GM13976 (cell line): ENCODE data around the gene KCNQ1.

Experiments
- DNase-seq: peaks from one replicate; pipeline ENCODE4 v3.0.0; 2012; ENCODE audit warnings: low spot score
- CTCF ChIP-seq: IDR thresholded peaks from 2 replicates; pipeline ENCODE4 v1.5.1; 2012; ENCODE audit warnings: borderline replicate concordance, mild to moderate bottlenecking; ENCODE audit not compliant: insufficient read depth; ENCODE audit errors: extremely low read depth, missing control alignments, control extremely low read depth
- in situ Hi-C: fragments of 300-500 bp; cut with MboI; formaldehyde crosslinking; loops from one replicate; pipeline ENCODE4 v1.12.0; 2022; ENCODE audit warnings: low sequenced_read_pairs, mixed read lengths, inconsistent platforms; ENCODE audit not compliant: unreplicated experiment

The KCNQ1 gene

DNA sequence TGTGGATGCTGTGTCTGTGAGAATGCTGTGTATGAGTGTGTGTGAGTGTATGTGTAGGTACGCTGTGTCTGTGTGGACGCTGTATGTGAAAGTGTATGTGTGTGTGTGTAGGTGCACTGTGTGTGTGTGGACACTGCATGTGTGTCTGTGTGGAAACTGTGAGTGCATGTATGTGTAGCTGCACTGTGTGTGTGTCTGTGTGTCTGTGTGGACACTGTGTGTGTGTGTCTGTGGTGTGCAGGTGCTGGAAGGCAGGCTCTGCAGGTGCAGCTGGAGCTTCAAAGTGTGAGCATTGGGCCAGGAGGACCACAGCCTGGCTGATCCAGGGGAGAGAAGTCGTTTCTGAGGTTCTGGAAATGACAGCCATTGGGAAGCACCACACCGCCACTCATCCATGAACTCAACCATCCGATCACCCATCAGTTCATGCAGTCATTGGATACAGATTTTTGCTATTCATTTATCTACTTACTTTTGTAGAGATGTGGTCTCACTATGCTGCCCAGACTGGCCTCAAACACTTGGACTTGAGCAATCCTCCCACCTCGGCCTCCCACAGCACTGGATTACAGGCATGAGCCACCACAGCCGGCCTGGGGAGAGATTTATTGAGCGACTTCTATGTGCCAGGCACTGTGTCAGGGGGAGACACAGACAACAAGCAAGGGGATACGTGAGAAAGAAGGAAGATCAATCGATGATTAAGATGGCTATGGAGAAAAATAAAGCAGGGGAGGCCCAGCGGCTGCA is 10.1 kb upstream of the KCNQ1 start:
- no peak for DNase-seq
- no peak for TF ChIP-seq CTCF
- in situ Hi-C loops: loop anchor here (5.0 to 10.0 kb wide), 2 partner anchors 98 to 440 kb away; no protein-coding TSS in a partner anchor

GRCh38 chr11:2435288-2436012 is 9.4 kb upstream of the KCNQ1 start:
- no peak for TF ChIP-seq CTCF
- in situ Hi-C loops: loop anchor here (10.0 kb wide), 1 partner anchor 439 kb away; no protein-coding TSS in a partner anchor
- DNase-seq: no peak

DNA sequence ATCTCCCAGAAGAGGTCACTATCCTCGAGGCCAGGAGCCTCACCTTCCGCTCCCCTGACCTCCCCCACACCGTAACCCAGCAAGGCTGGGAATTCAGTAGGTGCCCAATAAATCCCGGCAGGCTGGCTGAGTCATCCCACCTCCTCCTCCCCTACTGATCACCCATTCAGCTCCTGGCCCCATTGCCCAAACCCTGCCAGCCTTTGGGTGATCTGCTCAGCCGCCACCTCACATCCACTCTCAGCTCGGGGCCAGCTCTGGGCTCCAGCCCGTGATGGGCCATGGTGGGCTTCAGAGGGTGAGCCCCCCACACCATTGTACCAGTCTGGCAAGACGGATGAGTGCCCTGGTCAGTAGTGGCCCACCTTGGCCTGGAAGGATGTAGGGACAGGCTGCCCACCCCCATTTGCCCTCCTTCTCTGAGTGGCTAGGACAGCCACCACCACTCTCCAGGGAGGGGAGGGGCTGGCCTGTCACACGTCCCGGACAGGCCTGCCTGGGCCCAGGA is 8.7 kb upstream of the KCNQ1 start:
- in situ Hi-C loops: loop anchor here (10.0 kb wide), 1 partner anchor 439 kb away; no protein-coding TSS in a partner anchor

GRCh38 chr11:2436521-2437031 is 8.2 kb upstream of the KCNQ1 start:
- in situ Hi-C loops: loop anchor here (10.0 kb wide), 1 partner anchor 438 kb away; no protein-coding TSS in a partner anchor
- no peak for TF ChIP-seq CTCF
- no peak for DNase-seq

More for the DNA sequence above, 8.7 kb upstream of the KCNQ1 start:
- DNase-seq: no peak
- TF ChIP-seq CTCF: no peak

DNA sequence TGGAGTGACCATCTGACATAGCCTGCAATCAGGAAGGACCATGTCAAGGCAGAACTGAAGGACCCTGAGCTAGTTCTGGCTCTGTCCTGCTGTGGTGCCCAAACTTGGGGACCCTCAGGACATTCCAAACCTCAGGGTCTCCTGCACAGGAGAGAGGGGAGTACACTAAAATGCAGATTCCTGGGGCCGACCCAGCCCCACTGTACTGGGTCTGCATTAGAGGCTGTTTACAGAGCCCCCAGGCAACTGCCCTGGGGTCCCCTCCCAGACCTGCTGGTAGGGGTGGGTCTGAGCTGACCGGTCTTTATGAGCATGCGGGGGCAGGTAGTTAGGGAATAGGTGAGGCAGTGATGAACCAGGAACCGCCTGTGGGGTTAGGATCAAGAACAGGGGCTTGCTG is 7.3 kb upstream of the KCNQ1 start:
- TF ChIP-seq CTCF: no peak
- in situ Hi-C loops: loop anchor here (10.0 kb wide), 1 partner anchor 437 kb away; no protein-coding TSS in a partner anchor

DNA sequence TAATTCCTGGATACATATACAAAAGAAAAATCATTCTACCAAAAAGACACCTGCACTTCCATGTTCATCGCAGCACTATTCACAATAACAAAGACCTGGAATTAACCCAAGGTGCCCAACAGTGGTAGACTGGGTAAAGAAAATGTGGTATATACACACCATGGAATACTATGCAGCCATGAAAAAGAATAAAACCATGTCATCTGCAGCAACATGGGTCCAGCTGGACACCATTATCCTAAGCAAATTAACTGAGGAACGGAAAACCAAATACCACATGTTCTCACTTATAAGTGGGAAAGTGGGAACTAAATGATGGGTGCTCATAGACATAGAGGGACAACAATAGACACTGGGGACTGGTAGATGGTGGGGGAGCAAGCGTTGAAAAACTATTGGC is 5.0 kb upstream of the KCNQ1 start:
- in situ Hi-C loops: loop anchor here (10.0 kb wide), 1 partner anchor 435 kb away; no protein-coding TSS in a partner anchor
- no peak for TF ChIP-seq CTCF
- no peak for DNase-seq

More for the DNA sequence above, 7.3 kb upstream of the KCNQ1 start:
- no peak for DNase-seq
